ENCODE measurements around the gene PTRH1.

Gene PTRH1

GRCh38 chr9:127720031-127720864 lies 4.8 kb upstream of the PTRH1 start:
- DNase-seq: no peak

- DNase-seq: no peak
Observed at GRCh38 chr9:127717766-127718165, 2.3 kb upstream of the PTRH1 start.

GRCh38 chr9:127716412-127716811 lies 949 bp upstream of the PTRH1 start:
- no peak for DNase-seq

- DNase-seq: peak; percentile 19 to 62 (median 40)
Observed at GRCh38 chr9:127714951-127715469, 453 bp downstream of the PTRH1 start.

- DNase-seq: no peak
Observed at GRCh38 chr9:127714020-127714750, 1.3 kb downstream of the PTRH1 start.

DNA sequence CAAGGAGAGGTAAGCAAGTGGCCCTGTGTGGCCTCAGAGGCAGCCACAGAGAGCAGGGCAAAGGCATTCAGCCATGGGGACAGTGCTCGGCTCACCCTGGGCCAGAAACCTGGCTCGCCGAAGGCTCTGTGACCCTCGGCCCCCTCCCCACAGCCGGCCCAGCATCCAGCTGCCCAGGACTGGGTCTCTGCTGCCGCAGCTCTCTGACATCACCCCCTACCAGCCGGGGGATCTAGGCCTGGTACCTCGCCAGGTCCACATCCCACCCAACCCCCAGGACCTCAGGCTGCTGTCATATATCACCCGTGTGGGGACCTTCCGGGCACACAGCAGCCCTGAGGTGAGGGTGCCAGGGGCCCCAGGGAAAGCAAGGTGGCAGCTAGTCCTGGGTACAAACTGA lies 2.6 kb downstream of the PTRH1 start:
- DNase-seq: no peak

DNA sequence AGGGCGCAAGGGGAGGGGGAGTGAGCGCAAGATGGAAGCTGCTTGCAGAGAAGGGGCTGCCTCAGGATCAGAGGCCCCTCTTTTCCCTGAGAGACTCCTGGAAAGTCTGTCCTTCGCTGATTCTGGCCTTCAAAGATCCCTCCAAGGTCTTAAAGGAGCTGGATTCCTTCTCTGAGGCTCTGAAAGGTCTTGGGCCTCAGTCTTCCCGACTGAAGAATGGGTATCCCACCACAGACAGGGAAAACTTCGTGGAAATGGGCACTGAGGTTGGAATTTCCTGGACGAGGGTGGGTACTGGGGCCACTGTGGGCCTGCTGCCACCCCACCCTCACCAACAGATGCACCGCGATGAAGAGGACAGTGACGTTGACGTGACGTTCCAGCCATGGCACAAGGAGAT lies 3.1 kb downstream of the PTRH1 start:
- DNase-seq: no peak

- DNase-seq: no peak
Observed at GRCh38 chr9:127711831-127712274, 3.6 kb downstream of the PTRH1 start.

DNA sequence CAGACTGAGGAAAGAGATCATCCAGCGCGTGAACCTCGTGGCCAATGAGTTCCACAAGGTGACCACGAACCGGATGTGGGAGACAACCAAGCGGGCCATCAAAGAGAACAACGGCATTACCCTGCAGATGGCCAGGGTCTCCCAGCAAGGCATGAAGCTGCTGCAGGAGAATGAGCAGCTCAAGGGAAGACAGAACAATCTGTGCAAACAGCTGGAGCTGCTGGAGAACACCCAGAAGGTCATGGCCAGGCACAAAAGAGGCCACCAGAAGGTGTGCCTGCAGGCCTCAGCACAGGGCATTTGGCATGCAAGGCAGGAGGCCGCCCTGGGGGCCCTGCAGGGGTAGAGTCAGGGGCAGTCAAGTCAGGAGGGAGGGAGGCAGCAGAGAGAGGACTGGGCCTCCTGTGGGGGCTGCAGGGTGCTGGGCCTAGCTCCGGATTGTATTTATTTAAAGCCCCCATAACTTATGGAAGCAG lies 4.2 kb downstream of the PTRH1 start:
- no peak for DNase-seq

DNA sequence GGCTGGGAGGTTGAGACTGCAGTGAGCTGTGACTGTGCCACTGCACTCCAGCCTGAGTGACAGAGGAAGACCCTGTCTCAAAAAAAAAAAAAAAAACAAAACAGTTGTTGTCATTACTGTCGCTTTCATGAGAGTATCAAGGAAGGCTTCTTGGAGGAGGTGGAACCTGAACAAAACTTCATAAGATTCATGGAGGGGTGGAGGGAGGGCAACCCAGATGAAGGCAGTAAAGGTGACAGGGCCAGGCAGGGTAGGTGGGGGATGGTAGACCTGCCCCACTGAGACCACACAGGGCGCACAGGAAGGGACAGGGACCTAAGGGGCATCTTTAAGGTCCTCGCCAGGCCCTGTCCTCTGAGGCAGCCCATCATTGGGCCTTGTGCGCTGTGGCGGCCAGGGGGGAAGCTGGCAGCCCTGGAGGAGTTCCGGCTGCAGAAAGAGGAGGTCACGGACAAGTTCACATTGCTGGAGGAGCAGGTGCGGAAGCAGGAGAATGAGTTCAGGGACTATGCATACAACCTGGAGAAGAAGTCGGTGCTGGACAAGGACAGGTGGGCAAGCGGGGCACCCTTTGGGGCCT lies 5.2 kb downstream of the PTRH1 start:
- no peak for DNase-seq

DNA sequence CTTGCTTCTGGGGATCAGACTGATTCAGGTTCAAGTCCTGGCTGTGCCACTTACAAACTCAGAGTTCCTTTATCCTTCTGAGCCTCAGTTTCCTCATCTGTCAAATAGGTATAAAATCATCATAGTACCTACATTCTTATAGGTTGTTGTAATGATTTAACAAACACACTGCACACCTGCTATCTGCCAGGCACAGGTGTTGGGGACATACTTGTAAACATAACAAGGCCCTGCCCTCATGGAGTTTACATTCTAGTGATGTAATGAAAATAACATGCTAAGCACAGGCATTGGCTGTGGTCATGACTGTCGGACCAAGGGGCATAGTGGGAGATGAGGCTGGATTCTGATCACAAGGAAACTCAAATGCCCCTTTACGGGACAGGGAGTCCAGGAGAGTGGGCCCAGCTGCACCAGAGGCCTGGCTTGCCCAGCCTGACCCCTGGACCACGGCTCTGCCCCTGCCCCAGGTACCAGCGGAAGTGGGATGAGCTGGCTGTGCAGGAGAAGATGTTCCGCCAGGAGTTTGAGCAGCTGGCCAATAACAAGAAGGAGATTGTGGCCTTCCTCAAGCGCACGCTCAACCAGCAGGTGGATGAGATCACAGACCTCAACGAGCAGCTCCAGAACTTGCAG lies 6.4 kb downstream of the PTRH1 start:
- no peak for DNase-seq

DNA sequence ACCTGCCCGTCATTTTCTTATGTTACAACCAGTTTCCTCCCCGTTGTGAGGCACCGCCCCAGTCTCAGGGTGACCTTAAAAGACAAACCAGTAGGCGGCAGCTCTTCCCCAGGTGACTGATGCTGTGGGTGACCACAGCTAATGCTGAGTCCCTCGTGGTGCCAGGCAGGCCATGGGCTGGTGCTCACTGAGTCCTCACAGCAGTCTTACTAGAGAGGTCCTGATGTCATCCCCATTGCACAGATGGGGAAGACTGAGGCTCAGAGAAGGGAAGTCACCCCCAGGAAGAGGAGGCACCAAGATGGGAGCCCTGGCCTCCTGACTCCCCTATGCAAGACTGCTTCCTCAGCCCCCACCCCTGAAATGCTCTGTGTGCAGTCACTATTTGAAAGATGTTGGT lies 7.7 kb downstream of the PTRH1 start:
- peak in 1 of 4 experiments; percentile 22 for DNase-seq

DNA sequence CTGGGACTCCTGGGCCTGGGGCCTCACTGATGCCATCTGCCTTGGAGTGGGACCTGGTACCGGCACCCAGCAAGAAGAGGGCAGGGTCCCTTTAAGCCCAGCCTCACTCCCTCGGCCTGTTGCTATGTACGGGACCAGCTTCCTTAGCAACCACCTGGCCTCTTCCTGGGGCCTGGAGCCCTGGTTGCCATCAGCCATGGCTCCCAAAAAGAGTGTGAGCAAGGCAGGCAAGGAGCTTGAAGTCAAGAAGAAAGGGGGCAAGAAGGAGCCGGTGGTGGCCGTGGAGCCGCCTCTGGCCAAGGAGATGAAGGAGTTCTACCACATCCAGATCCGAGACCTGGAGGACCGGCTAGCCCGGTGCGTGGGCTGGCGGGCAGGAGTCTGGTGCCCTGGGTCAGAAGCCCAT lies 8.6 kb downstream of the PTRH1 start, which contains the start of gene CFAP157:
Gene CFAP157 (plus strand): TSS at position 153 of the 406 bp plus-strand sequence. CDS start 44 bp downstream, at position 197.
- DNase-seq: peak in 2 of 4 experiments; percentile 13 to 17

GRCh38 chr9:127705577-127706379 lies 9.7 kb downstream of the PTRH1 start:
- DNase-seq: no peak

- no peak for DNase-seq
Observed at GRCh38 chr9:127703289-127703946, 12.0 kb downstream of the PTRH1 start.

DNA sequence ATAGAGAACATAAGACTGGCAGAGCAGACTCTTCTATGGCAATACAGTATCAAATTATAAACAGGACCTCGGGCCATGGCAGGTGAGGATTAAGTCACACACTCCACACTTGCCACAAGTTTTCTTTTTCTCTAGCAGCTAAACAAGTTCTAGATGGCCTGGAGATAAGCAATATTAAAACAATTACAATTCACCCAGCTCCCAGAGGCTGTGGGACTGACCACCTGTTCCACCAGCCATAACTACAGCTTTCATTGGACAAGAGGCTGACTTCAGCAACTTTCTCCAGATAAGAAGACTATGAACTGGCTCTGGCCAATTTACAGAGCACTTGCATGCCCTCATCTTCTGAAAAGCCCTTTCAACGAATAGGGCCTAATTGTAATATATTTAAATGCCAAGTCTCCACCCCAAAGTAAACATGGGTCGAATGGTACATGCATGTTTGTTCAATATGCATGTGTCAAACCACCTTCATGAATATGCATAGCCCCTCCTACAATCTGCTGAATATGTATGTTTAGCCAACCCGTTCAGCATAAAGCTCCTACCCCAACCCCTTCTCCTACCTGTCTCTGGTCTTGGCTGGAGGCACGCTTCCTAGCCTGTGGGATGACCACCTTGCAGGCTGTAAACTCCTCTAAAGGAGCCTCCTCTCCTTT lies 14.7 kb downstream of the PTRH1 start:
- no peak for DNase-seq

GRCh38 chr9:127700140-127700539 lies 15.3 kb downstream of the PTRH1 start:
- no peak for DNase-seq

DNA sequence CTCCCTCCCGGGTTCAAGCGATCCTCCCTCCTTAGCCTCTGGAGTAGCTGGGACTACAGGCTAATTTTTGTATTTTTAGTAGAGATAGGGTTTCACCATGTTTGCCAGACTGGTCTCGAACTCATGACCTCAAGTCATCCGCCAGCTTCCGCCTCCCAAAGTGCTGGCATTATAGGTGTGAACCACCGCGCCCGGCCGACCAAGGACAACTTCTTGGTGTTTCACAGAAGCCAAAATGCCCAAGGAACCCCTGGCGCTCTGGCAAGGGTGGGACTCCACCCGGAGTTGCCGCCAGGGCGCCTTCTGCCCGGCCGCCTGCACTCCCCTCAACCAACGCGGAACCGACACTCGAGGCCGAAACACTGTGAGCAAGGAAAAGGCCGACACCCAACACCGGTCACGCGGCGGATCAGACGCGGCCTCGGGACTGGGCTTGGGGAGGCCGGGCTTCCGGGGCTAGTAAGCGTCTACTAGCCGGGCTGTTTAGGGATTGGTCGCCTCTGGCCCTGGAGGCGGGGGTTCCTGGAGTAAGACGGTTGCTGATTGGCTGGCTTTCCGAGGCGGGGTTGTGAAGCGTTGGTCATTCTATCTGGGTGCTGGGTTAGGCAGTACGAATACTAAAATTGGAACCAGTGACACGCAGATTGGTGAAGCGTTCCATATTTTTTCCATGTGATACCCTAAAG lies 16.3 kb downstream of the PTRH1 start:
- DNase-seq: peak; percentile 97 to 98 (median 98)

DNA sequence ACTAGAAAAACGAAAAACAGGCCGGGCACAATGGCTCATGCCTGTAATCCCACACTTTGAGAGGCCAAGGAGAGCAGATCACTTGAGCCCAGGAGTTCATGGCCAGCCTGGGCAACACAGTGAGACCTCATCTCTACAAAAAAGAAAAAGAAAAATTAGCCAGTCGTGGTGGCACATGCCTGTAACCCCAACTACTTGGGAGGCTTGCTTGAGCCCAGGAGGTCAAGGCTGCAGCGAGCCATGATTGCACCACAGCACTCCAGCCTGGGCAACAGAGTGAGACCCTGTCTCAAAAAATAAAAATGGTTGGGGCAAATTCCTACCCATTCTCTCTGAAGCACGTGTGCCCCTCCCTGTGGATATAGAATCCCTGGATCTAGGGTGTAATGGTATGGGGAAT lies 17.1 kb downstream of the PTRH1 start:
- no peak for DNase-seq

DNA sequence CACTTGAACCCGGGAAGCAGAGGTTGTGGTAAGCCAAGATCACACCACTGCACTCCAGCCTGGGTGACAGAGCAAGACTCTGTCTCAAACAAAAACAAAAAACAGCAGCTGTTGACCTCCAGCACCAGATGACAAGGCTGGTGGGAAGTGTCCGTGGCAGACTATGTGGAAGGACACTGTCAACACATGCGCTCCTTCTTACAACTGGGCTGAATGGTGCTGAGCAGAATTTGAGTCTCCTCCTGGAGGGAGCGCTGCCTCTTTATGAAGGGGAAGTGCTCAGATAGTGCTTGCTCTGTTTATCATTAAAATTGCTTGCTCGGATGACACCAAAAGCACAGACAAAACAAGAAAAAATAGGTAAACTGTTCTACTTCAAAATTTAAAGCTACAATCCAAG lies 17.9 kb downstream of the PTRH1 start:
- DNase-seq: no peak

Measured in suppressor macrophage (primary cell).